ENCODE results near the gene EFEMP2.

GRCh38 chr11:65849771-65850216, 22.8 kb downstream of the EFEMP2 start:
- TF ChIP-seq CTCF (IDR thresholded peaks at IDR 0.05) (no peak), ZFX (IDR thresholded peaks at IDR 0.05; ENCODE audit: borderline replicate concordance) (no peak)

All from 22Rv1 (cell line).